GM21367 (cell line): Measurements from ENCODE around the gene CTAG2.
"Not testable (repeated sequence)": the region's sequence is repeated elsewhere in the genome, so short reads cannot be mapped to it uniquely, and the experiment has no call there.

ENCODE experiments used
- ATAC-seq: cut with Tn5 transposase; IDR thresholded peaks from one replicate; pipeline ENCODE4 v1.9.1; 2021; ENCODE audit not compliant: unreplicated experiment

Gene CTAG2

DNA sequence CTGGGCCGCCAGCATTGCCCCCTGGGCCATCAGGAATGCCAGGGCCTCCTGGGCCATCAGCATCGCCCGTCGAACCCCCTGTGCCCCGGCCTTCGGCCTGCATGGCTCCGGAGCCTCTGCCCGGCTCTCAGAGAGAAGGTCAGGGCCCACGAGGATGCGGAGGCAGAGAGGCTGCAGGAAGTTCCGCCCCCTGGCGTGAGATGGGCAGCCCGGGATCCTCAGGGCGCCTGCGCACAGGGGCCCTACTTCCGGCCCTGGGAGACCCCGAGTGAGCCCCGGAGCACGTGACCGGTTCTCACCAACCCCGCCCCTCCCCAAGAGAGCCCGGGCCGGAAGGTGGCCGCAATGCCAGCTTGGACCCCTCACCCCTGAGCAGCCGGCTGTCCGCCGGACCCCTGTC lies at the start of gene CTAG2:
Gene CTAG2 (minus strand): TSS at position 167 of the 400 bp plus-strand sequence. CDS start 64 bp downstream, at position 103.
- ATAC-seq = not testable (repeated sequence)

DNA sequence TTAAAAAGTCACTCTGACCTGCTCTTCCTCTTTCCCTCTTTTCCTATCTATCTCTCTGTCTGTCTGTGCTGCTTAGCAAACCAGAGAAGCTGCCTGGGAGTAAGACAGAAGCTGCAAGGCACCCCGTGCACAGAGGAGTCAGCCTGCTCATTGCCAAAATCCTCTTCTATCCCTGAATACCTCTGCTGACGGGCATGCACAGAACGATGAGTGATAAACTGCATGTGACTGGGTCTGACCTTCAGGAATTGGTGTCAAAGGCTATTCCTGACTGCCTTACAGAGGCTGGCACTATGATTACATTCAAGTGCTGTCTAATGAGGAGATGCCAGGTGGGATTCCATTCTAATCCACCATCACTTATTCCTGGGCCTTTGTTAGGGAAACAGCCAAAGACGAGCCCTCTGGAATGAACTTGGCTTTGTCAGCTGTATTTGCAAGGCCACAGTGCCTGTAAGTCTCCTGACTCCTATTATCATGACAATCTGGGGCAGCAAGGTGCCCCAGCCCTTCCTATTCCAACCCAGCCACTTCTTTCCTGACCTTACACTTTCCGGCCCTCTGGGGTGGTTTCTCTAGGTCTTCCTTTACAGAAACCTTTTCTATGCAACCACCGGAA lies 45.4 kb upstream of the CTAG2 start:
- ATAC-seq = no peak

DNA sequence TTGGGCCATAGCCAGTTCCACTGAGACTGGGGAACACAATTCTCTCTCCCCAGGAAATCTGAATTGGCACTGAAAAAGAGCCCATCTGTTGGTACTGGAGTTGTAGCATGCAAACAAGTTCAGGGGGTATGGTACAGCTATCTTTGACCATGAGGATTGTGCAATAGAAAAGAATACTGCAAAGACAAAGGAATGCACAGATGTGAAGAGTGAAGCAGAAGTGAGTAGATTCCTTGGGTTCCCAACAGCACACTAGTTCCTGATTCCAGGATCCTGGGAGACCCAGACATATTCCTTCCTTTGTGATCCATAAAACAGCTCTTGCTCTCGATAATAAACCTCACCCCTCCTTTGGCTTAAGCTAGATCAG lies 43.3 kb upstream of the CTAG2 start:
- ATAC-seq = no peak

DNA sequence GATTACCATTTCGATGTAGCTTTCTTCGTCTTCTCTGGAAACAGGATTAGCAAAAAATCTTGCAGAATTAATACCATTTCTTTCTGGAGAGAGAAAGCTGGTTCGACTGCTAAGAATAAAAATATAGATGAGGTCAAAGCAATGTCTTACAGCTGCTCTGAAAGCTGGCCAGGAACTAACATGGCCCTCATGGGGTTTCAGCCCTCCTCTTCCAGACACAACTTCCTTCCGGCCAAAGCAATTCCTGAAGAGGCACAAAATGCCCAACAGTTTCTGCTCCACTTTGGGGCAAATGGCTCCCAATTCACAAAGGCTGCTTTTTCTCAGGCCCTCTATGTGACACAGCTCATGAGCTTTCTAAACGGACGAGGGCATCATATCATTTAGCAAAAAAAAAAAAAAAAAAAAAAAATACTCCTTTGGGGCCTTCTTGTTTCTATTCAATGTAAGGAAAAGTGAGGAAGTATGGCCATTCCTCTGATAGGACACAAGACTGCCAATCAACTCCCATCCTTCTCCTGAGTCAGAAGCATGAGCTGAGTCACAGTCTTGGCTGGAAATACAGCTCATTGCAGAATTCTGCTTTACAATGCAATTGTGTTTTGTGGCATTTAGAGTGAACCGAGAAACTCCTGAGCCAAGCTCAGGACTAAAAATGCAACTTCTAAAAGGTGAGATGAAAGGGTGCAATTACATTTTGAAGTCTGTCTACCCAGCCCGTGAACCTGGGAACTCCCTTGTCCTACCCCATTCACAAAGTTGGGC lies 42.7 kb upstream of the CTAG2 start:
- ATAC-seq = no peak

GRCh38 chrX:154693394-154693793 lies 40.0 kb upstream of the CTAG2 start:
- no peak for ATAC-seq

- ATAC-seq = not testable (repeated sequence)
Observed at GRCh38 chrX:154690438-154690837, 37.1 kb upstream of the CTAG2 start.

DNA sequence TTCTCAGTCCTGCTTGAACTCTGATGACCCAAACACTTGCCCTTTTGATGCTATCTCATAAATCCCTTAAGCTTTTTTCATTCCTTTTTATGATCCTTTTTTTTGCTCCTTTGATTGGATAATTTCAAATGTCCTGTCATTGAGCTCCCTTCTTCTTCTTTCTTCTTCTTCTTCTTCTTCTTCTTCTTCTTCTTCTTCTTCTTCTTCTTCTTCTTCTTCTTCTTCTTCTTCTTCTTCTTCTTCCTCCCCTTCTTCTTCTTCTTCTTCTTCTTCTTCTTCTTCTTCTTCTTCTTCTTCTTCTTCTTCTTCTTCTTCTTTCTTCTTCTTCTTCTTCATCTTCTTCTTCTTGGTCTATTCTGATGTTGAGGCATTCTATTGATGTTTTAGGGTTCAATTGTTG lies 18.7 kb upstream of the CTAG2 start:
- not testable (repeated sequence) for ATAC-seq

DNA sequence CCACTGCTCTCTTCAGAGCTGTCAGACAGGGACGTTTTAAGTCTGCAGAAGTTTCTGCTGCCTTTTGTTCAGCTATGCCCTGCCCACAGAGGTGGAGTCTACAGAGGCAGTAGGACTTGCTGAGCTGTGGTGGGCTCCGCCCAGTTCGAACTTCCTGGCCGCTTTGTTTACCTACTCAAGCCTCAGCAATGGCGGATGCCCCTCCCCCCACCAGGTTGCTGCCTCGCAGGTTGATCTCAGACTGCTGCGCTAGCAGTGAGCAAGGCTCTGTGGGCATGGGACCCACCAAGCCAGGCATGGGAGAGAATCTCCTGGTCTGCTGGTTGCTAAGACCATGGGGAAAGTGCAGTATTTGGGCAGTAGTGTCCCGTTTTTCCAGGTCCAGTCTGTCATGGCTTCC lies 17.5 kb upstream of the CTAG2 start:
- ATAC-seq = not testable (repeated sequence)

- ATAC-seq = no peak
Observed at GRCh38 chrX:154661899-154662298, 8.5 kb upstream of the CTAG2 start.

DNA sequence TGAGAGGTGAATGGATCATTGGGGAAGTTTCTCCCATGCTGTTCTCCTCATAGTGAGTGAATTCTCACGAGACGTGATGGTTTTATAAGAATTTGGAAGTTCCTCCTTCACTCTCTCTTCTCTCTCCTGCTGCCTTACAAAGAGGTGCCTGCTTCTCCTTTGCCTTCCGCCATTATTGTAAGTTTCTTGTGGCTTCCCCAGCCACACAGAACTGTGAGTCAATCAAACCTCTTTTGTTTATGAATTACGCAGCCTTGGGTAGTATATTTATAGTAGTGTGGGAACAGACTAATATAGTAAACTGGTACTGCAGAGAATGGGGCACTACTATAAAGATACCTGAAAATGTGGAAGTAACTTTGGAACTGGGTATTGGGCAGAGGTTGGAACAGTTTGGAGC lies 7.8 kb upstream of the CTAG2 start:
- no peak for ATAC-seq

DNA sequence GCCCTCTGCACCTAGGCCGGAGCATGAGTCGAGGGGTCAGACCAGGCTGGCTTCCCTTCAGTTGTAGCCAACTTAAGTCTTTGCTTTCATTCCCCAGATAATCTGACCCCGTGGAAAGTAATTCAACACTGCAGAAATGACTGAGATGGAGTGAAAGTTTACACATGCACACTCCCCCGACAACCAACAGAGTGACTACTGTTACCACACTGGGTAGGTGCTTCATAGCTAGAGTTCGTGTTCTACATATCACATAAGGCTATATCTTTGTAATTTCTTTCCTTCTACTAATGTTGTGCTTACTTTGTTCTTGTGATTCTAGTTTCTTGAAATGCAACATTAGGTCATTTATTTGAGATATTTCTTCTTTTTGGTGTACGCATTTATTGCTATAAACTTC lies 7.2 kb upstream of the CTAG2 start:
- ATAC-seq = no peak

DNA sequence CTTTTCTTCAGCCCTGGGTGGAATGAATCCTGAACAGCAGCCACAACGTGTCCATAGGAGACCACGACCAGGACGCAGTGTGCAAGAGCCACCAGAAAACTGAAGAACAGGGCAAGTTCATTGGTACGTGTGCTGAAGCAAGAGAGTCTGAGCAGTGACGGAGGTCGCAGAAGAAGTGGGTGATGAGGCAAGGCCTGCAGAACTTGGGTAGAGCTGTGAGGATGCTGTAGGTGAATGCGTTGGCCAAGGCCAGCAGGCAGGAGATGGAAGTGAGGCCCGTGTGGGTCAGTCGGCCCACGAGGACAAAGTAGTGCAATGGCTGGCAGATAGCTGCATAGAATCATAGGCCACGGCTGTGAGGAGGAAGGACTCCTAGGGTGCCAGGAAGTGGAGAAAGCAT lies 5.6 kb upstream of the CTAG2 start:
- ATAC-seq = no peak

- ATAC-seq = no peak
Observed at GRCh38 chrX:154658187-154658586, 4.8 kb upstream of the CTAG2 start.

GRCh38 chrX:154657226-154657805 lies 3.9 kb upstream of the CTAG2 start:
- no peak for ATAC-seq

DNA sequence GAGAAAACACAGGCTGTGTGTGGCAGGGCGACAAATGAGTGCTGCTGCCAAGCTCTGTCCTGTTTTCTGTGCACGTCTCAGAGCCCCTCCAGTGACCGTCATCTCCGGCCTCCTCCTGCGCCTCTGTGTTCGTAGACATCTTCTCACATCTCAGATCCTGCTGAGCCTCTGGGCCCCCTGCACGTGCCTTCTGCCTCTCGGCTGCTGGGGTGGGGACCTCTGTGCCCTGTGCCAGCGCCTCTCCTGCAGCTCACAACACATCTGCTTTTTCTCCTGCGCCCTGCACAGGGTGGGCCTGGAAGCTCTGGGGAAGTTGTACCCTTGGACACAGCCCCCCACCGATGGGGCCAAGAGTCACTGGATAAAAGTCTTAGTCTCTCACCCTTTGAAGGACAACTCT lies 2.4 kb upstream of the CTAG2 start:
- ATAC-seq = no peak

DNA sequence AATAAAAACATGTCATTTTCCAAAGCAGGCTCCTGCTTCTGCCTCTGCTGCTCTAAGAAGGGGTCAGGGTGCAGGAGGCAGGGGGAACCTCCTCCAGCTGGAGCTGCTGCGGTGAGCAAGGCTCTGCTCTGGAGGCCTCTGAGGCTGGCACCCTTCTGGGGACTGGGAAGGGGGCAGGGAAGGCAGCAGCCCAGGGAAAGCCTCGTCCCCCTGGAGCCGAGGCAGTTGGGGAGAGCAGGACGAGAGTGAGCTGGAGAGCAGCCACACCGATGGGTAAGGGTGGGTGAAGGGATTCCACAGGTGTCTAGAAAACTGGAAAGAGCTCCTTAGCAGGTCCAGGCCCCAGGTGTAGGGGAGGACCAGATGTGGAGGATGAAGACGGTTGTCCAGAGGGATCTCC lies 2.0 kb upstream of the CTAG2 start:
- no peak for ATAC-seq

- no peak for ATAC-seq
Observed at GRCh38 chrX:154654925-154655324, 1.5 kb upstream of the CTAG2 start.

GRCh38 chrX:154654372-154654771 lies 993 bp upstream of the CTAG2 start:
- ATAC-seq = no peak

DNA sequence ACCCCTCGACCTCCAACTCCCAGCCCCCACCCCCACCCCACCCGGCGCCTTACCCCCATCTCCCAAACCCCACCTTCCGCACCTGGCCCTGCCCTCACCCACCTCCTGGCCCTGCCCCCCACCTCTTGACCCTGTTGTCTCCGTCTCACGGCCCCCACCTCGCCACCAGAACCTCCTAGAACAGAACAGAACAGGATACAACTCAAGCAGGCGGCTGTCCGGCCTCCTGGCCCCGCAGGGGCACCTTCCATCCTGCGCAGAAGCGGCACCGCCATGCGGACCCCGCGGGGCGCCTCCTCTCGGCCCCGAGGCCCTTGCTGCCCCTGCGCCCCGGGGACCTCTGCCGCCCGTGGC lies 354 bp downstream of the CTAG2 start:
- no peak for ATAC-seq

DNA sequence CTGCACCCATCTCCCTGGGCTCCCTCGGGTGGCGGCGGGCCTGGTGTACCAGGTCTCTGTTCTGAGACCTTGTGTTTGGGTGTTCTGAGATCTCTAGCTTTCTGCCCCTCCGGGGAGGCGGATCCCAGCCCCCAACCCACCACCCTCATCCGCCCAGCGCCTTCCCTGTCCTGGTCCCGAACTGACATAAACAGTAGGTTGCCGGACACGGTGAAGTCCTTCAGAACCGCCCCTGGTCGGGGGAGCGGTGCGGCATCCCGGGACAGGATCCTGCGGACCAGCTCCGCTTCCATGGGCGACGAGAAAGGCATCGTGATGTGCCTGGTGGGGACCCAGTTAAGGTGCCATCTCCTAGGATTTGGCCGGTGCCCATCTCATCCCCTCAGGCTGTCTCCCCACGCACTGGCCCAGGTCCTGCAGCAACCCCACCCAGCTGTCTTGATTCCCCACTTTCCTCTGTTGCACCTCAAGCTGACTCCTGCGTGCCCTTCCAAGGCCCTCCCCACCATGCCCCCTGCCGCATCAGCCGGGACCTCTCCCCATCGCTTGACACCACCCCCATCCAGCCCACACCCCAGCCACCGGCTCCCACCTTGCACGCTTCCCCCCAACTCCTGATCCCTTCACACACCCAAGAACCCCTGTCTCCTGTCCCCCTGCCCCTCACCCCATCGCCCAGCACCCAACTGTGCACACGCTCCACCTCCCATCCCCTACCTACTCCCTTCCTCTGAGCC lies 900 bp downstream of the CTAG2 start:
- ATAC-seq = no peak

- no peak for ATAC-seq
Observed at GRCh38 chrX:154650221-154650510, 3.2 kb downstream of the CTAG2 start.
